Astrocyte of the hippocampus (primary cell): ENCODE results near the gene ZNF723.
A peak's percentile ranks its signal among the peaks of the same experiment; 100 is the strongest.
"Not testable (repeated sequence)": the region's sequence is repeated elsewhere in the genome, so short reads cannot be mapped to it uniquely, and the experiment has no call there.

Experiments used
- DNase-seq: peaks from one replicate; pipeline ENCODE4 v3.0.0; 2011; ENCODE audit warnings: low read depth, low spot score

The ZNF723 gene

GRCh38 chr19:22832031-22832762 is at the start of gene ZNF723:
ZNF723 (plus strand) TSS chr19:22832291; CDS start chr19:22832380, 89 bp downstream.
- DNase-seq, result no peak

- DNase-seq, result peak; percentile 4
Observed at GRCh38 chr19:22783651-22784410, 48.3 kb upstream of the ZNF723 start, which contains the start of gene ZNF99. ZNF99 (minus strand) TSS chr19:22784151; CDS start chr19:22784016, 135 bp downstream.

GRCh38 chr19:22792863-22793262 is 39.2 kb upstream of the ZNF723 start:
- DNase-seq, result not testable (repeated sequence)

- no peak for DNase-seq
Observed at GRCh38 chr19:22797040-22797439, 35.1 kb upstream of the ZNF723 start.

- no peak for DNase-seq
Observed at GRCh38 chr19:22806418-22806817, 25.7 kb upstream of the ZNF723 start.

GRCh38 chr19:22807061-22807835 is 24.8 kb upstream of the ZNF723 start:
- no peak for DNase-seq

GRCh38 chr19:22814124-22814523 is 18.0 kb upstream of the ZNF723 start:
- no peak for DNase-seq

- no peak for DNase-seq
Observed at GRCh38 chr19:22831211-22831610, 880 bp upstream of the ZNF723 start.

GRCh38 chr19:22857713-22858320 is 25.7 kb downstream of the ZNF723 start:
- DNase-seq, result not testable (repeated sequence)

- peak; percentile 19 for DNase-seq
Observed at GRCh38 chr19:22882797-22883196, 50.7 kb downstream of the ZNF723 start.

- no peak for DNase-seq
Observed at GRCh38 chr19:22893855-22894270, 61.8 kb downstream of the ZNF723 start.

GRCh38 chr19:22901431-22902130 is 69.5 kb downstream of the ZNF723 start:
- DNase-seq, result no peak
